Measurements from ENCODE around the gene NCAM2. TPM values are rescaled to one million over a fixed set of nuclear protein-coding genes. Genes with fewer than 3 reads are reported as not detected.

Gene NCAM2
- total RNA-seq, 1 experiment from 2014 or later = not detected

GRCh38 chr21:21247424-21247823 is 249.2 kb downstream of the NCAM2 start:
- ChIA-PET POLR2A (no interaction called here), CTCF (interaction anchor here (1.3 to 1.4 kb wide), 2 partner anchors 8 to 675 kb away, joined by 3 to 4 read pairs; no protein-coding TSS in a partner anchor)
- intact Hi-C loops (cut with micrococcal nuclease) = no loop called here
- no peak for DNase-seq (ENCODE audit: unreplicated experiment)
- peaks cover 5% of the 10 kb centered on the region for H3K4me1 Mint-ChIP-seq (ENCODE audit: insufficient read depth, unreplicated experiment)
- H3K9me3 Mint-ChIP-seq (ENCODE audit: unreplicated experiment) = peaks cover 8% of the 10 kb centered on the region
- no peak for TF ChIP-seq CTCF (IDR thresholded peaks at IDR 0.05; ENCODE audit: unreplicated experiment)
- H3K27me3 Mint-ChIP-seq (ENCODE audit: insufficient read depth, unreplicated experiment) = no peaks in the 10 kb centered on the region
- no peaks in the 10 kb centered on the region for H3K36me3 Mint-ChIP-seq (ENCODE audit: insufficient read depth, unreplicated experiment)
- no peak overlapping the region for H3K4me3 Mint-ChIP-seq (ENCODE audit: unreplicated experiment)
- H3K27ac Mint-ChIP-seq (ENCODE audit: low read depth, unreplicated experiment) = no peak overlapping the region
- no TSS peak for BruUV-seq (replicated peaks)

GRCh38 chr21:21262048-21262447 is 263.8 kb downstream of the NCAM2 start:
- no peak for DNase-seq (ENCODE audit: unreplicated experiment)
- CTCF ChIA-PET = no interaction called here
- Mint-ChIP-seq H3K4me1 (ENCODE audit: insufficient read depth, unreplicated experiment) (no peaks in the 10 kb centered on the region), H3K36me3 (ENCODE audit: insufficient read depth, unreplicated experiment) (no peaks in the 10 kb centered on the region), H3K27me3 (ENCODE audit: insufficient read depth, unreplicated experiment) (no peaks in the 10 kb centered on the region), H3K9me3 (ENCODE audit: unreplicated experiment) (peaks cover 16% of the 10 kb centered on the region), H3K4me3 (ENCODE audit: unreplicated experiment) (no peak overlapping the region), H3K27ac (ENCODE audit: low read depth, unreplicated experiment) (no peak overlapping the region)
- POLR2A ChIA-PET = no interaction called here
- TF ChIP-seq CTCF (IDR thresholded peaks at IDR 0.05; ENCODE audit: unreplicated experiment) = no peak
- no TSS peak for BruUV-seq (replicated peaks)
- intact Hi-C loops (cut with micrococcal nuclease) = no loop called here

- no peak overlapping the region for H3K27ac Mint-ChIP-seq (ENCODE audit: low read depth, unreplicated experiment)
- no peak overlapping the region for H3K4me3 Mint-ChIP-seq (ENCODE audit: unreplicated experiment)
- POLR2A ChIA-PET = interaction anchor here (0.5 to 1.1 kb wide), 3 partner anchors 8 to 77 kb away, joined by 3 to 4 read pairs (median 3); no protein-coding TSS in a partner anchor
- intact Hi-C loops (cut with micrococcal nuclease) = no loop called here
- CTCF ChIA-PET = interaction anchor here (0.6 kb wide), 1 partner anchor 1893 kb away, joined by 4 read pairs; no protein-coding TSS in a partner anchor
- no peaks in the 10 kb centered on the region for H3K36me3 Mint-ChIP-seq (ENCODE audit: insufficient read depth, unreplicated experiment)
- peaks cover 8% of the 10 kb centered on the region for H3K9me3 Mint-ChIP-seq (ENCODE audit: unreplicated experiment)
- no peaks in the 10 kb centered on the region for H3K27me3 Mint-ChIP-seq (ENCODE audit: insufficient read depth, unreplicated experiment)
- BruUV-seq (replicated peaks) = no TSS peak
- DNase-seq (ENCODE audit: unreplicated experiment) = no peak
- TF ChIP-seq CTCF (IDR thresholded peaks at IDR 0.05; ENCODE audit: unreplicated experiment) = no peak
- peaks cover 15% of the 10 kb centered on the region for H3K4me1 Mint-ChIP-seq (ENCODE audit: insufficient read depth, unreplicated experiment)
Measured at GRCh38 chr21:21268061-21268471, 269.9 kb downstream of the NCAM2 start.

- Mint-ChIP-seq H3K4me3 (ENCODE audit: unreplicated experiment) (no peak overlapping the region), H3K4me1 (ENCODE audit: insufficient read depth, unreplicated experiment) (peaks cover 15% of the 10 kb centered on the region), H3K27ac (ENCODE audit: low read depth, unreplicated experiment) (no peak overlapping the region), H3K9me3 (ENCODE audit: unreplicated experiment) (peaks cover 8% of the 10 kb centered on the region), H3K36me3 (ENCODE audit: insufficient read depth, unreplicated experiment) (no peaks in the 10 kb centered on the region), H3K27me3 (ENCODE audit: insufficient read depth, unreplicated experiment) (no peaks in the 10 kb centered on the region)
- DNase-seq (ENCODE audit: unreplicated experiment) = no peak
- ChIA-PET POLR2A (no interaction called here), CTCF (interaction anchor here (0.6 kb wide), 1 partner anchor 1892 kb away, joined by 4 read pairs; no protein-coding TSS in a partner anchor)
- intact Hi-C loops (cut with micrococcal nuclease) = no loop called here
- BruUV-seq (replicated peaks) = no TSS peak
- no peak for TF ChIP-seq CTCF (IDR thresholded peaks at IDR 0.05; ENCODE audit: unreplicated experiment)
Measured at GRCh38 chr21:21268885-21269284, 270.7 kb downstream of the NCAM2 start.
